C4-2B (cell line): ENCODE data around the gene BECN2.

Source experiments
- ZFX ChIP-seq: fragments of 450-650 bp; IDR thresholded peaks from 2 replicates; pipeline ENCODE4 v1.6.1; 2017
- TF ChIP-seq, protein P1 (sequence below): fragments of 450-650 bp; conservative IDR thresholded peaks from 2 replicates; pipeline ENCODE4 v1.5.1; 2017; ENCODE audit warnings: mild to moderate bottlenecking

GRCh38 chr1:241934866-241935265, 22.7 kb upstream of the BECN2 start:
- TF ChIP-seq, protein P1, sequence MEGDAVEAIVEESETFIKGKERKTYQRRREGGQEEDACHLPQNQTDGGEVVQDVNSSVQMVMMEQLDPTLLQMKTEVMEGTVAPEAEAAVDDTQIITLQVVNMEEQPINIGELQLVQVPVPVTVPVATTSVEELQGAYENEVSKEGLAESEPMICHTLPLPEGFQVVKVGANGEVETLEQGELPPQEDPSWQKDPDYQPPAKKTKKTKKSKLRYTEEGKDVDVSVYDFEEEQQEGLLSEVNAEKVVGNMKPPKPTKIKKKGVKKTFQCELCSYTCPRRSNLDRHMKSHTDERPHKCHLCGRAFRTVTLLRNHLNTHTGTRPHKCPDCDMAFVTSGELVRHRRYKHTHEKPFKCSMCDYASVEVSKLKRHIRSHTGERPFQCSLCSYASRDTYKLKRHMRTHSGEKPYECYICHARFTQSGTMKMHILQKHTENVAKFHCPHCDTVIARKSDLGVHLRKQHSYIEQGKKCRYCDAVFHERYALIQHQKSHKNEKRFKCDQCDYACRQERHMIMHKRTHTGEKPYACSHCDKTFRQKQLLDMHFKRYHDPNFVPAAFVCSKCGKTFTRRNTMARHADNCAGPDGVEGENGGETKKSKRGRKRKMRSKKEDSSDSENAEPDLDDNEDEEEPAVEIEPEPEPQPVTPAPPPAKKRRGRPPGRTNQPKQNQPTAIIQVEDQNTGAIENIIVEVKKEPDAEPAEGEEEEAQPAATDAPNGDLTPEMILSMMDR: no peak
- TF ChIP-seq ZFX: no peak
